Skeletal muscle tissue (tissue), 4 donors: ENCODE measurements around the gene GPRC6A. TPM values are rescaled to one million over a fixed set of nuclear protein-coding genes. Genes with fewer than 3 reads are reported as not detected.
"Not testable (repeated sequence)": the region's sequence is repeated elsewhere in the genome, so short reads cannot be mapped to it uniquely, and the experiment has no call there.

Experiments used
- H3K27ac ChIP-seq: one replicate; pipeline ENCODE4 v1.7.0; 2013; ENCODE audit warnings: mild to moderate bottlenecking, low read depth, low read length, inconsistent platforms
- H3K27me3 ChIP-seq, 3 donors: one replicate each; pipeline ENCODE4 v1.7.0; 2013; ENCODE audit warnings: low read length in 3 of 3; ENCODE audit not compliant: control insufficient read depth in 3 of 3, insufficient read depth in 3 of 3
- H3K36me3 ChIP-seq, 3 donors: one replicate each; pipeline ENCODE4 v1.7.0; 2013; ENCODE audit warnings: low read length in 3 of 3; ENCODE audit not compliant: control insufficient read depth in 3 of 3, insufficient read depth in 3 of 3
- H3K4me1 ChIP-seq, 3 donors: one replicate each; pipeline ENCODE4 v1.7.0; 2013; ENCODE audit warnings: low read length in 3 of 3, mild to moderate bottlenecking in 3 of 3; ENCODE audit not compliant: control insufficient read depth in 3 of 3, insufficient read depth in 3 of 3
- H3K4me3 ChIP-seq, 3 donors: one replicate each; pipeline ENCODE4 v1.7.0; 2013; ENCODE audit warnings: low read length in 3 of 3
- H3K9ac ChIP-seq, 3 donors: one replicate each; pipeline ENCODE4 v1.7.0; 2013; ENCODE audit warnings: low read length in 3 of 3, mild to moderate bottlenecking in 3 of 3, moderate library complexity in 2 of 3, low read depth in 1 of 3
- H3K9me3 ChIP-seq, 3 donors: one replicate each; pipeline ENCODE4 v1.7.0; 2013; ENCODE audit warnings: low read length in 3 of 3; ENCODE audit not compliant: control insufficient read depth in 3 of 3
- total RNA-seq: library from RNA; depleted of rRNA; stranded (reverse); fragments of >200 nt; gene quantifications from one replicate; pipeline ENCODE4 v1.2.3, GENCODE V29; 2014
- donor health status: Osteomylitis.

The GPRC6A gene
- total RNA-seq, 1 donor from 2014 or later, result not detected

DNA sequence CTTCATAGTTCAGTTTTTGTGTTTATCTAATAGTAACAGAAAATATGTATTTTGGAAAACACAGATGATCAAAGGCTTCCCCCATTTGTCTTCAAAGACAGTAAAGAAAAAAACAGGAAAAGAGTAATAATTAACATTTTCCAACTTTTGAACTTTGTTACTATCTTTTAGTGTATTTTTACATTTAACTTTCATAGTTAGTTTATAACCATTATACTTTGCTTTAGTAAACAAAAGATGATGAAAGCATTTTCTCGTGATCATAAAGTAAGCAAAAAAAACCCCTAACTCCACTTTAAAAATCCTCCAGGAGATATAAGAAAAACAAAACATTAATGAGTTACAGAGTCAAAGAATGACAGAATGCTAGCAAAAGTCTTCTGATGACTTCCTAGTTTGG is 13.6 kb upstream of the GPRC6A start:
- Histone ChIP-seq H3K9me3 (no peaks in the 10 kb centered on the region), H3K9ac (no peak overlapping the region), H3K27me3 (no peaks in the 10 kb centered on the region), H3K36me3 (no peaks in the 10 kb centered on the region), H3K4me3 (no peak overlapping the region), H3K4me1 (no peaks in the 10 kb centered on the region), H3K27ac (no peak overlapping the region)

DNA sequence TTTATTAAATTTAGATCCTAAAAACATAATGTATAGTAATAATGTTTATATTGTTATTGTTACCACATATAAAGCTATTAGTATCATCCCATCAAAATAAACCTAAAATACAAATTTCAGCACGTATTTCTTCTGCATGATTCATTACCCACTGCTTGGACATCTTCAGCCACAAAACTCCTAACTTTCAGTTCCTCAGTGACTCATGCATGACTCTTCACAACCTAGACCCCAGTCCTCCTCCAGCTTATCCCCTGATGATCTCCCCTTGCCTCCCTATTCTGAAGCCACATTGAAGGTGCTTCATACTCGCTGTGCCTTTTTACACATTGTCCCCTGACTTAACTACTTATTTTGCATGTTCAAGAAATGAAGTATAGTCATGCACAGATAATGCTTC is 11.2 kb upstream of the GPRC6A start:
- no peaks in the 10 kb centered on the region for H3K36me3 ChIP-seq
- no peaks in the 10 kb centered on the region for H3K27me3 ChIP-seq
- no peak overlapping the region for H3K27ac ChIP-seq
- H3K9me3 ChIP-seq, result no peaks in the 10 kb centered on the region
- H3K4me3 ChIP-seq, result no peak overlapping the region
- no peaks in the 10 kb centered on the region for H3K4me1 ChIP-seq
- H3K9ac ChIP-seq, result no peak overlapping the region

DNA sequence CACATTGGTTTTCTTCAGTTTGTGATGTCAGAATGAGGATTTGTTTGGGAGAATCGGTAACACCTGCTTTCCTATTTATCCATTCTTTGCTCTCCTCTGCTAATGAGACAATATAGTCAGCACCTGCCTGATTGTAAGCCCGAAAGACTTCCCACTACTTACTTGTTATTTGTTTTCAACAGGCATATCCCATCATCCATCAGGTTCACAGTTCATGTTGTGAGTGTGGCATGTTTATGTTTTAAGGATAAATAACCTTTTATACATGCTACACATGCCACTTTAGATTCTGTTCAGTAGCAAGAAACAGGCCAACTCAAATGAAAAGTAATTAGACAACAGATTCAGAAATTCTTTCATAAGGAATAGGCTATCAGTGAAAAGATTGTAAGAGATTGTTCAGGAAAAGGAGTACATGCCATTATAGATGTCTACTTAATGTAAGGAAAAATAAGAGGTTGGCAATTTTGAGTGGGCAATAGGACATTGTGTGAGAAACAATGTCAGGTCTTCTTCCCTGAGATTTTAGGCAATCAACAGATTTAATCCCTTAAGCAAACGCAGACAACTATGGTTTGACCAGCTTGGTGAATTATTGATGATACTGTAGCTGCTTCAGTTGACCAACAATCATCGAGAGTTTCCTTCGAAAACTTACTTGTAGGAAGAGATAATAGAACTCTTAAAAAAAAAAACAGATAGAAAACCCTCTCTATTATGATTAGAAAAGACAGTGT is 7.9 kb upstream of the GPRC6A start:
- no peak overlapping the region for H3K9ac ChIP-seq
- no peaks in the 10 kb centered on the region for H3K36me3 ChIP-seq
- H3K4me3 ChIP-seq, result no peak overlapping the region
- no peaks in the 10 kb centered on the region for H3K27me3 ChIP-seq
- H3K27ac ChIP-seq, result no peak overlapping the region
- no peaks in the 10 kb centered on the region for H3K4me1 ChIP-seq
- H3K9me3 ChIP-seq, result no peaks in the 10 kb centered on the region

DNA sequence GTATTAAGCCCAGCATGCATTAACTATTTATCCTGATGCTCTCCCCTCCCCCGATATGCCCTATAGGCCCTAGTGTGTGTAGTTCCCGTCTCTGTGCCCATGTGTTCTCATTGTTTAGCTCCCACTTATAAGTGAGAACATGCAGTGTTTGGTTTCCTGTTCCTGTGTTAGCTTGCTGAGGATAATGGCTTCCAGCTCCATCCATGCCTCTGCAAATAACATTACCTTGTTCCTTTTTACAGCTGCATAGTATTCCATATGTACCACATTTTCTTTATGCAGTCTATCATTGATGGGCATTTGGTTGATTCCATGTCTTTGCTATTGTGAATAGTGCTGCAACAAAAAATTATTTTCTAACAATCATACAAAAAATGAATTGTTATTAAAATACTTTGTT is 5.6 kb upstream of the GPRC6A start:
- not testable (repeated sequence) for H3K9me3 ChIP-seq, H3K4me3 ChIP-seq, H3K4me1 ChIP-seq, H3K9ac ChIP-seq, H3K36me3 ChIP-seq, H3K27me3 ChIP-seq, H3K27ac ChIP-seq

DNA sequence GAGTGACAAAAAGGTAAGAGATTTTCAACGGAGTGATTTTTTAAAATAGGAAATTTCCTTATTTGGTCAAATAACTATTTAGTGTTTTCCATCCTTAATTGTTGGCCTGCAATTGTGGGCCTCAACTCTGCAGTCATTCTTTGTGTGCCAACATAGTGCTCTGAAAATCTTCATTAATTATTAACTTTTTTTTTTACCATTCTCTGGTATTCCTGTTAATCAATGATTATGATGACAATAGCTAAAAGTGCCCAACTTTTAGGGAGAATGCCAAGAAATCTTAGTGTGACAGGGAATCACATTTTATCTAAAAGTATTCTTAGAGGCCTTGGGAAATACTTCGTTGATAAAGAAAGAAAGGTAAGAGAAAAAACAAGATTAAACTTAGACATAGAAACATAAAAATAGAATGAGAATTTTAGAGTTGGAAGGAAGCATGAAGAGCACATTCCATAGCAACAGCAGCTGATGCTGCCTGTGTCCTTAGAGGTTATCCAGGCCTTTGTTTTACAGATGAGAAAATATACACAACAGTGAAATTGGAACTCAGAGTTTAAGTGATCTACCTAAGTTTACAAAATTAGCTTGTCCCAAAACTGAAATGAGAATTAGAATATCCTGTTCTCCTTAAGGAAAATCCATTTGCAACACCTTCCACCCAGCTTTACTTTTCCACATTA is 1.2 kb downstream of the GPRC6A start:
- no peaks in the 10 kb centered on the region for H3K4me1 ChIP-seq
- H3K4me3 ChIP-seq, result no peak overlapping the region
- no peaks in the 10 kb centered on the region for H3K9me3 ChIP-seq
- H3K36me3 ChIP-seq, result no peaks in the 10 kb centered on the region
- no peaks in the 10 kb centered on the region for H3K27me3 ChIP-seq
- no peak overlapping the region for H3K27ac ChIP-seq
- H3K9ac ChIP-seq, result no peak overlapping the region

DNA sequence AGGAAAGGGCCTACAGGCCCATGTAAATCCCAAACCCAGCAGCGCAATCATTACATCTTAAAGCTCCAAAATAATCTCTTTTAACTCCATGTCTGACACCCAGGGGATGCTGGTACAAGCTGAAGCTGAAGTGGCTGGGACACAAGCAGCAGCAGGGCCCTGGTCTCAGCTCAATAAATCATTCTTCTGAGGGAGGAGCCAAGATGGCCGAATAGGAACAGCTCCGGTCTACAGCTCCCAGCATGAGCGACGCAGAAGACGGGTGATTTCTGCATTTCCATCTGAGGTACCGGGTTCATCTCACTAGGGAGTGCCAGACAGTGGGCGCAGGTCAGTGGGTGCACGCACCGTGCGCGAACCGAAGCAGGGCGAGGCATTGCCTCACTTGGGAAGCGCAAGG is 12.5 kb downstream of the GPRC6A start:
- H3K27ac ChIP-seq, H3K9ac ChIP-seq, H3K36me3 ChIP-seq, H3K4me1 ChIP-seq, H3K4me3 ChIP-seq, H3K9me3 ChIP-seq, H3K27me3 ChIP-seq: not testable (repeated sequence)

DNA sequence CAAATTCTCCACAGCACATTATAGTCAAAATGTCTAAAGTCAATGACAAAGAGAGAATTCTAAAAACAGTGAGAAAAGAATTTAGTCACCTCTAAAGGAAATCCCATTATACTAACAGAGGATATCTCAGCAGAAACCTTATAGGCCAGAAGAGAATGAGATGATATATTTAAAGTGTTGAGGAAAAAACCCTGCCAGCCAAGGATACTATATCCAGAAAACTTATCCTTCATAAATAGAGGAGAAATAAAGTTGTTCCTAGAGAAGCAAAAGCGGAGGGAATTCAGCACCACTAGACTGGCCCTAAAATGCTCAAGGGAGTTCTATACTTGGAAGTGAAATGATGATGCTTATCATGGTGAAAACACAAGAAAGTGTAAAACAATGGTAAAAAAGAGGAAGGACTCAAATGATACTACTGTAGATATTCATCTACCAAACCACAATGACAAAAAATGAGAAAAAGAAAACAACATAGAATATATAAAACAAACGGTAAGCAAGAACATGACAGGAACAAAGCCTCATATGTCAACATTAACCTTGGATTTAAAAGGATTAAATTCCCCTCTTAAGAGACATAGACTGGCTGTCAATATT is 16.7 kb downstream of the GPRC6A start:
- Histone ChIP-seq H3K4me3 (no peak overlapping the region), H3K4me1 (no peaks in the 10 kb centered on the region), H3K27me3 (no peaks in the 10 kb centered on the region), H3K27ac (no peak overlapping the region), H3K9ac (no peak overlapping the region), H3K9me3 (peaks cover 0 to 3% (median 0%) of the 10 kb centered on the region in 3 donors), H3K36me3 (no peaks in the 10 kb centered on the region)

DNA sequence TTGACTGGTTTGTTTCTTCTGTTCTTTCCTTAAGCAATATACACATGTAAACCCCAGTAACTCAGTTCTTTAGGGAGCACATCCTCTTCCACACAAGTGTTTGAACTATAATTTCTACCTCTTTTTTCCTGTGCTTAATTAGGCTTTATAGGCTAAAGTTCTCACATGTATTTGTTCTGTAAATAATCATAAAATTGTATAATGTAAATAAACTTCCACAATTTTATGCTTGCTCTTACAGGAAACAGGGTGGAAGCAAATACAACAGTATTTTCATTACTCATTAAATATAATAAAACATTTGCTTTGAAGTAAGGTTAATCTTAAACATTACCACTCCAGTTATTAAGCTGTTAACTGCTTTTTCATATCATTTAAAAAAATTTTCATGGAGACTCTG is 26.9 kb downstream of the GPRC6A start:
- Histone ChIP-seq H3K9ac (no peak overlapping the region), H3K27ac (no peak overlapping the region), H3K4me3 (no peak overlapping the region)

DNA sequence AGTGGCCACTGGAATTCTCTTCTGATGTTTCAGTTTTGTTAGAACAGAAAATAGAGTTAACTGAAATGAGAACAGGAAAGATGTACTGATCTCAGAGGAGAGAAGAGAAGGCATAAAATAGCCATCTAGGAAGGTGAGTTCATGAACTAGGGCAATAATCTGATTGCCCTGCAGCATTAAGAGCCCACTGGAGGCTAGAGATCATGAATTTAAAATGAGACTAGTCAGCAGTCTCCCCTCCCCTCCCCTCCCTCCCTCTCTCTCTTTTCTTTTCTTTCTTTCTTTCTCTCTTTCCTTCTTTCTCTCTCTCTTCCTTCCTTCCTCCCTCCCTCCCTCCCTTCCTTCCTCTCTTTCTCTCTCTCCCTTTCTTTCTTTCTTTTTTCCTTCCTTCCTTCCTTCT is 28.9 kb downstream of the GPRC6A start:
- Histone ChIP-seq H3K27ac (no peak overlapping the region), H3K4me3 (no peak overlapping the region), H3K36me3 (no peaks in the 10 kb centered on the region), H3K9me3 (no peaks in the 10 kb centered on the region), H3K27me3 (no peaks in the 10 kb centered on the region), H3K9ac (no peak overlapping the region), H3K4me1 (no peaks in the 10 kb centered on the region)

More for the DNA sequence above, 26.9 kb downstream of the GPRC6A start:
- H3K36me3 ChIP-seq, result no peaks in the 10 kb centered on the region
- no peaks in the 10 kb centered on the region for H3K4me1 ChIP-seq
- H3K9me3 ChIP-seq, result no peaks in the 10 kb centered on the region
- H3K27me3 ChIP-seq, result no peaks in the 10 kb centered on the region

DNA sequence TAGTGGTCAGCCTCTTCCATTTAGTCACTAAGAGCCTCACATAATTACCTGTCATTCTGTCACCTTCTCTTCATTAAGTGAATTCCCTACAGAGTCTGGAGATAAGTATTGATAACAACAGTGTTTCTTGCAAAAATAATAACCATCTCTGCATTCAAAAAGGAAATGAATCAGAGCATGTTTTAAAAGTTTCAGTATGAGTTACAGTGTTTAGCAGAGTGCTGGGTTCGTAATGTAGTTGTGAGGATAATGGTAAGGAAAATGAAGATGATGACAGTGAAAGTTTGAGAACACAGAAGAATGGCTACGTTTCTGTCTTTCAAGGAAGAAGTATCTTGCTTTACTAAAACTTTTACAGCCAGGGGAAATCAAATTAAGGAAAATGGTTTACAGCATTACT is 31.3 kb downstream of the GPRC6A start:
- H3K4me3 ChIP-seq, result no peak overlapping the region
- no peak overlapping the region for H3K27ac ChIP-seq
- no peaks in the 10 kb centered on the region for H3K4me1 ChIP-seq
- no peak overlapping the region for H3K9ac ChIP-seq
- H3K9me3 ChIP-seq, result no peaks in the 10 kb centered on the region
- H3K27me3 ChIP-seq, result no peaks in the 10 kb centered on the region
- H3K36me3 ChIP-seq, result no peaks in the 10 kb centered on the region
